H1 (cell line): ENCODE data around the gene ASAP2. TPM values are rescaled to one million over a fixed set of nuclear protein-coding genes. Genes with fewer than 3 reads are reported as not detected.

Source experiments
- CTCF ChIA-PET: fragments of 300-600 bp; sonication (Branson Sonifier 250); formaldehyde crosslinking; loops from one replicate; lab custom pipeline; 2021; ENCODE audit not compliant: partially characterized antibody; lab: Charles Lee
- POLR2A ChIA-PET: fragments of 300-600 bp; sonication (Branson Sonifier 250); formaldehyde crosslinking; loops from one replicate; lab custom pipeline; 2021; ENCODE audit warnings: inconsistent platforms; ENCODE audit not compliant: partially characterized antibody; lab: Charles Lee
- DNase-seq, 2 experiments: peaks; one replicate each; pipeline versions ENCODE4 v3.0.0 to v3.0.0-alpha.2; 2010 to 2022; ENCODE audit warnings: low spot score in 2 of 2, low read depth in 1 of 2, mixed read lengths in 1 of 2
- FAIRE-seq: peaks from 2 replicates; lab custom pipeline; 2011; peaks lifted over from hg19 to GRCh38; lab: Jason Lieb, UNC
- H2AFZ ChIP-seq: 2 replicates; pipeline ENCODE4 v1.8.1; 2012; ENCODE audit warnings: low read length, inconsistent platforms
- H2AK5ac ChIP-seq: 2 replicates; pipeline ENCODE4 v1.6.1; 2013; ENCODE audit warnings: low read depth, low read length
- H2BK120ac ChIP-seq: replicated peaks from 2 replicates; pipeline ENCODE3; 2013; ENCODE audit warnings: low read depth, low read length, inconsistent platforms
- H2BK12ac ChIP-seq: 2 replicates; pipeline ENCODE4 v1.6.1; 2013; ENCODE audit warnings: low read depth, low read length
- H2BK15ac ChIP-seq: 2 replicates; pipeline ENCODE4 v1.6.1; 2013; ENCODE audit warnings: low read length
- H2BK20ac ChIP-seq: 2 replicates; pipeline ENCODE4 v1.6.1; 2013; ENCODE audit warnings: low read length
- H2BK5ac ChIP-seq: 2 replicates; pipeline ENCODE4 v1.6.1; 2013; ENCODE audit warnings: low read depth, low read length
- H3K14ac ChIP-seq: 2 replicates; pipeline ENCODE4 v1.6.1; 2013; ENCODE audit warnings: inconsistent platforms; ENCODE audit not compliant: insufficient read length
- H3K18ac ChIP-seq: 2 replicates; pipeline ENCODE4 v1.6.1; 2013; ENCODE audit warnings: low read length; ENCODE audit errors: extremely low read depth
- H3K23ac ChIP-seq: 2 replicates; pipeline ENCODE4 v1.6.1; 2013; ENCODE audit warnings: inconsistent platforms; ENCODE audit not compliant: insufficient read length
- H3K23me2 ChIP-seq: 2 replicates; pipeline ENCODE4 v1.6.1; 2013; ENCODE audit warnings: low read depth, low read length
- H3K27ac ChIP-seq: 2 replicates; pipeline ENCODE4 v1.6.1; 2011; ENCODE audit warnings: low read depth, low read length, inconsistent platforms
- H3K27me3 ChIP-seq, 4 experiments: replicated peaks in 1 of 4; 1 replicate in 1 of 4; 2 replicates in 3 of 4; pipeline versions ENCODE4 v1.6.1 to v1.8.1; 2011 to 2013; ENCODE audit warnings: low read length in 3 of 4, mild to moderate bottlenecking in 3 of 4, inconsistent platforms in 2 of 4, mixed read lengths in 2 of 4, moderate library complexity in 1 of 4; ENCODE audit not compliant: control insufficient read depth in 3 of 4, insufficient read depth in 3 of 4; ENCODE audit errors: extremely low read depth in 1 of 4
- H3K36me3 ChIP-seq, 4 experiments: 2 replicates each; pipeline versions ENCODE4 v1.6.1 to v1.8.1; 2011 to 2013; ENCODE audit warnings: mild to moderate bottlenecking in 4 of 4, low read length in 3 of 4, moderate library complexity in 2 of 4, control low read depth in 1 of 4, inconsistent platforms in 1 of 4; ENCODE audit not compliant: insufficient read depth in 4 of 4, control insufficient read depth in 2 of 4
- H3K4ac ChIP-seq: replicated peaks from 2 replicates; pipeline ENCODE3; 2013; ENCODE audit warnings: low read length, low read depth, mixed read lengths, inconsistent platforms; ENCODE audit not compliant: insufficient read length
- H3K4me1 ChIP-seq, 4 experiments: replicated peaks in 1 of 4; 1 replicate in 1 of 4; 2 replicates in 3 of 4; pipeline versions ENCODE4 v1.6.1 to v1.8.1; 2011 to 2013; ENCODE audit warnings: low read length in 3 of 4, inconsistent platforms in 2 of 4, mixed read lengths in 1 of 4; ENCODE audit not compliant: insufficient read depth in 4 of 4, control insufficient read depth in 3 of 4
- H3K4me2 ChIP-seq, 2 experiments: 2 replicates each; pipeline versions ENCODE4 v1.6.1 to v1.8.1; 2011 to 2013; ENCODE audit warnings: low read depth in 2 of 2, low read length in 2 of 2, control low read depth in 1 of 2, inconsistent platforms in 1 of 2, mild to moderate bottlenecking in 1 of 2; ENCODE audit not compliant: insufficient read depth in 1 of 2
- H3K4me3 ChIP-seq, 4 experiments: fragments of 200-600, 300-600 bp in 1 of 4; sonication (generic), shearing (Covaris generic), sonication (Bioruptor Twin) in 1 of 4; 2 replicates each; pipeline versions ENCODE4 v1.5.1 to v1.8.1; 2011 to 2016; ENCODE audit warnings: low read length in 4 of 4, low read depth in 3 of 4, control low read depth in 2 of 4, inconsistent platforms in 2 of 4, mild to moderate bottlenecking in 2 of 4, mixed read lengths in 1 of 4, moderate library complexity in 1 of 4; ENCODE audit not compliant: insufficient read depth in 2 of 4; ENCODE audit errors: extremely low read depth in 1 of 4
- H3K56ac ChIP-seq: replicated peaks from 2 replicates; pipeline ENCODE3; 2013; ENCODE audit warnings: low read depth, mild to moderate bottlenecking, mixed read lengths, low read length, inconsistent platforms; ENCODE audit not compliant: insufficient read length
- H3K79me1 ChIP-seq: 2 replicates; pipeline ENCODE4 v1.6.1; 2013; ENCODE audit warnings: low read depth, low read length, control low read depth
- H3K79me2 ChIP-seq, 2 experiments: 2 replicates each; pipeline versions ENCODE4 v1.6.1 to v1.8.1; 2012 to 2013; ENCODE audit warnings: low read length in 2 of 2, mild to moderate bottlenecking in 2 of 2, inconsistent platforms in 1 of 2; ENCODE audit not compliant: insufficient read depth in 2 of 2, control insufficient read depth in 1 of 2
- H3K9ac ChIP-seq, 4 experiments: replicated peaks in 1 of 4; 1 replicate in 1 of 4; 2 replicates in 3 of 4; pipeline versions ENCODE4 v1.6.1 to v1.8.1; 2011 to 2013; ENCODE audit warnings: low read depth in 3 of 4, low read length in 3 of 4, control low read depth in 2 of 4, mild to moderate bottlenecking in 2 of 4, moderate library complexity in 2 of 4, inconsistent platforms in 1 of 4; ENCODE audit errors: extremely low read depth in 1 of 4
- H3K9me3 ChIP-seq, 2 experiments: 2 replicates each; pipeline versions ENCODE4 v1.6.1 to v1.8.1; 2012 to 2013; ENCODE audit warnings: mild to moderate bottlenecking in 2 of 2, moderate library complexity in 2 of 2, control low read depth in 1 of 2, inconsistent platforms in 1 of 2, low read depth in 1 of 2, low read length in 1 of 2, mixed read lengths in 1 of 2; ENCODE audit not compliant: insufficient read depth in 2 of 2
- H4K20me1 ChIP-seq, 2 experiments: replicated peaks in 1 of 2; 2 replicates each; pipeline versions ENCODE3 to v1.8.1; 2011 to 2013; ENCODE audit warnings: inconsistent platforms in 2 of 2, low read length in 2 of 2, mild to moderate bottlenecking in 1 of 2; ENCODE audit not compliant: insufficient read depth in 2 of 2, control insufficient read depth in 1 of 2
- H4K5ac ChIP-seq: 2 replicates; pipeline ENCODE4 v1.6.1; 2013; ENCODE audit warnings: low read length, low read depth, mixed read lengths, inconsistent platforms; ENCODE audit not compliant: insufficient read length
- H4K8ac ChIP-seq: 2 replicates; pipeline ENCODE4 v1.8.0; 2013; ENCODE audit warnings: mild to moderate bottlenecking, moderate library complexity, low read length, inconsistent platforms; ENCODE audit not compliant: insufficient read depth; ENCODE audit errors: extremely low read depth
- H4K91ac ChIP-seq: replicated peaks from 2 replicates; pipeline ENCODE3; 2013; ENCODE audit warnings: low read length, mixed read lengths, inconsistent platforms; ENCODE audit not compliant: insufficient read length
- FOSL1 ChIP-seq: IDR thresholded peaks from 2 replicates; pipeline ENCODE4 v1.6.1; 2011; ENCODE audit warnings: mild to moderate bottlenecking, low read depth, low read length, moderate library complexity; ENCODE audit not compliant: insufficient read depth
- ZNF274 ChIP-seq: IDR thresholded peaks from 2 replicates; pipeline ENCODE4 v1.7.0; 2012; ENCODE audit warnings: low read length, borderline replicate concordance; ENCODE audit errors: extremely low read depth
- WGBS, 2 experiments: shearing (Covaris generic) in 1 of 2; methylation state at CpG; one replicate each; pipeline versions ENCODE4 v1.1.6 to v1.1.7; 2013 to 2015; ENCODE audit warnings: low lambda C conversion rate in 2 of 2, mixed read lengths in 2 of 2, inconsistent platforms in 1 of 2, low coverage in 1 of 2, missing lambda C conversion rate in 1 of 2; ENCODE audit not compliant: insufficient replicate concordance in 2 of 2, insufficient coverage in 1 of 2, insufficient read length in 1 of 2; ENCODE audit errors: extremely low coverage in 1 of 2, missing lambda C conversion rate in 1 of 2; 5-methylcytosine and 5-hydroxymethylcytosine counted together
- polyA plus RNA-seq, 7 experiments: library from polyadenylated mRNA; depleted of rRNA in 3 of 7; stranded (reverse) in 5 of 7; unstranded in 2 of 7; fragments of >200 nt in 5 of 7; fragments of 200-250 nt in 2 of 7; gene quantifications; 1 replicate in 5 of 7; 2 replicates in 1 of 7; 4 replicates in 1 of 7; pipeline versions ENCODE4 v1.2.1 to v1.2.3, GENCODE V29; 2011 to 2013; ENCODE audit warnings: missing spikeins in 2 of 7, mixed read lengths in 2 of 7
- total RNA-seq: library from RNA; stranded (reverse); fragmentation: NEBNext Ultra II Directional; extraction: Animal tissue kit (Norgen Biotek cat#: 25700); gene quantifications from 2 replicates; pipeline ENCODE4 v1.2.1, GENCODE V29; 2021
- TF ChIP-seq, protein P1 (sequence below): IDR thresholded peaks from 2 replicates; pipeline ENCODE4 v1.6.1; 2012; ENCODE audit warnings: low read length, inconsistent platforms

ASAP2 gene
- total and polyA plus RNA-seq, 2 of the 8 experiments (the other 6 are each of a cell fraction or from before 2014, with no cell fraction given): 10.2 to 18.7 TPM

DNA sequence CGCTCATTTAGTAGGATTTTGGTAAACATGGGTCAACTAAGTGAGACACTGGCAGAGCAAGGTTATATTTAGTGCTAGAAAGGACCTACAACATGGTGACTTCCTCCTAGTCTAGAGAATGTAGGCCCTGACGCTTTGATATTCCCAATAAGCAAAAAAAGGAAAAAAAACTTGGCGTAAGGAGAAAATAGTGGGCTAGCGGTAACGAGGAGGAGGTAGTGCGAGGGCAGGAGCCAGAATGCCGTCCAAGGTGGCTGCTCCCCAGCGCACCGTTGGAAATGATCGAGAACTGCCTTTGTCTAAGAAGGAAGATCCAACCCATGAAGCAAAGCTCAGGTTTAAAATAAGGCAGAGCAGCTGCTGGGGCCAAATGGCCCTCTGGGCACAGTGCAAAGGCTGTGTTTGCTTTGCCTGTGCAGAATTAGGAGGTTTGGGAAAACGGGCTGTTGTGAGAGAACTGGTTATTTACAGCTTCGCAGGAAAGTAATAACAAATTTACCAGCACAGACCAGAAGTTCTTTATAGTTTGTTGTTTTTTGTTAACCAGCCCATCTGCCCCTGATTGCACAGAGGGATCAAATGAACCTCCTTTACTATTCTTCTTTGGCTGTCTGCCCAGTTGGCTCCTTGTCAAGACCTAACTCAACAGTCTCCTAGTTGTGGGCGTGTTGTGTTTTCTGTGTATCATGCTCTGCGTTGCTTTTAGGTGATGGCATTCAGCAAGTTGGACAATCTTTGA lies 130.1 kb downstream of the ASAP2 start:
- DNase-seq (no peak), FAIRE-seq (no peak)
- H3K14ac ChIP-seq: no peak overlapping the region
- no peaks in the 10 kb centered on the region for H3K23me2 ChIP-seq
- H4K8ac ChIP-seq: no peak overlapping the region
- no peak overlapping the region for H2BK120ac ChIP-seq
- H3K18ac ChIP-seq: no peak overlapping the region
- no peak overlapping the region for H3K4me2 ChIP-seq
- no peaks in the 10 kb centered on the region for H3K79me2 ChIP-seq
- no peaks in the 10 kb centered on the region for H3K27me3 ChIP-seq
- H3K4me3 ChIP-seq: no peak overlapping the region
- no peak overlapping the region for H4K91ac ChIP-seq
- no peaks in the 10 kb centered on the region; a peak in 1 of 8 replicates for H3K36me3 ChIP-seq
- no peaks in the 10 kb centered on the region; a peak in 1 of 7 replicates for H3K4me1 ChIP-seq
- H3K4ac ChIP-seq: no peak overlapping the region
- no peak overlapping the region for H3K23ac ChIP-seq
- ChIA-PET CTCF (interaction anchor here (1.2 to 4.0 kb wide), 3 partner anchors 10 to 35 kb away, joined by 3 to 18 read pairs (median 6); no protein-coding TSS in a partner anchor), POLR2A (no interaction called here)
- H3K27ac ChIP-seq: no peak overlapping the region
- no peak overlapping the region for H3K9ac ChIP-seq
- no peaks in the 10 kb centered on the region for H3K9me3 ChIP-seq
- H2BK15ac ChIP-seq: no peak overlapping the region
- H2BK20ac ChIP-seq: no peak overlapping the region
- H2AFZ ChIP-seq: no peak overlapping the region
- no peak overlapping the region for H2BK12ac ChIP-seq
- no peak overlapping the region for H3K56ac ChIP-seq
- H4K20me1 ChIP-seq: no peaks in the 10 kb centered on the region
- H3K79me1 ChIP-seq: no peaks in the 10 kb centered on the region
- TF ChIP-seq FOSL1 (no peak), ZNF274 (no peak)
- TF ChIP-seq, protein P1, sequence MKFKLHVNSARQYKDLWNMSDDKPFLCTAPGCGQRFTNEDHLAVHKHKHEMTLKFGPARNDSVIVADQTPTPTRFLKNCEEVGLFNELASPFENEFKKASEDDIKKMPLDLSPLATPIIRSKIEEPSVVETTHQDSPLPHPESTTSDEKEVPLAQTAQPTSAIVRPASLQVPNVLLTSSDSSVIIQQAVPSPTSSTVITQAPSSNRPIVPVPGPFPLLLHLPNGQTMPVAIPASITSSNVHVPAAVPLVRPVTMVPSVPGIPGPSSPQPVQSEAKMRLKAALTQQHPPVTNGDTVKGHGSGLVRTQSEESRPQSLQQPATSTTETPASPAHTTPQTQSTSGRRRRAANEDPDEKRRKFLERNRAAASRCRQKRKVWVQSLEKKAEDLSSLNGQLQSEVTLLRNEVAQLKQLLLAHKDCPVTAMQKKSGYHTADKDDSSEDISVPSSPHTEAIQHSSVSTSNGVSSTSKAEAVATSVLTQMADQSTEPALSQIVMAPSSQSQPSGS: no peak
- H2BK5ac ChIP-seq: no peak overlapping the region
- no peak overlapping the region for H2AK5ac ChIP-seq
- H4K5ac ChIP-seq: no peak overlapping the region
- WGBS, 2 experiments: 94% methylated on average over 14 of the region's 14 CpGs; no CpG with 5 or more reads in 1 of the 2 experiments
